Stimulated activated CD8-positive, alpha-beta memory T cell treated with anti-CD3 and anti-CD28 coated beads, Interleukin-12 subunit alpha, Interleukin-12 subunit beta, amount 100 ng/mL, for 1 hour (primary cell): ENCODE measurements around the gene ATP2A2.
"Not testable (repeated sequence)": the region's sequence is repeated elsewhere in the genome, so short reads cannot be mapped to it uniquely, and the experiment has no call there.

Source experiments
- DNase-seq: peaks from one replicate; pipeline ENCODE4 v3.0.0-alpha.2; 2020; ENCODE audit warnings: low read depth

The ATP2A2 gene

GRCh38 chr12:110369992-110370391 is 88.9 kb downstream of the ATP2A2 start:
- DNase-seq: no peak

GRCh38 chr12:110370732-110371231 is 89.7 kb downstream of the ATP2A2 start:
- DNase-seq: no peak

DNA sequence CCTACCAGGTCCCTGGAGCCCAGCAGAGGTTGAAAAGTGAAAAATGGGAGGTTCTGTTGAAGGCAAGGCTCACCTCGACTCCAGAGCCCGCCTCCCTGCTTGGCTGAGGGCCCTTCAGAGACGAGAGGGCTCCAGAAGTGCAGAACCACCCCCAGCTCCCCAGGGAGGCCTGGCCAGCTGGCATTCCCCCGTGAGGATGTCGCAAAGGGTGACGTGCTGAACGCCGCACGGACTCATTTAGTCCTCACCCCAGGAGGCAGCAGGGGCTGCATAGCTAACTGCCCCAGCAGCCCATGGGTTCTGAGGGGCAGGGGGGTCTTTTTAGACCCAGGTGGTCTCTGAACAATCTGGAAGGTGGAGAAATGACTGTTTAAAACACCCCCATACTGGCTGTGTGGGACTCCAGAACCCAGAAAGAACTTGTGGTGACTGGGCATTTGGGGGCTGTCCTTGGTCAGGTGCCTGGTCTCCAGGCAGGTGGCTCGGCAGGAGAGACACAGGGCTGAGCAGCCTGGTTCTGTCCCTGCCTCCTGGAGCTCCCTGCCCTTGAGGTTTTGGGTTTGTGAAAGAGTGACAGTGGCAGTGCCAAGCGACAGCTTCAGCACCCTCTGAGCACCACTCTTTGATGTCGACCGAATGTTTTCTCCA is 90.5 kb downstream of the ATP2A2 start:
- DNase-seq: no peak

DNA sequence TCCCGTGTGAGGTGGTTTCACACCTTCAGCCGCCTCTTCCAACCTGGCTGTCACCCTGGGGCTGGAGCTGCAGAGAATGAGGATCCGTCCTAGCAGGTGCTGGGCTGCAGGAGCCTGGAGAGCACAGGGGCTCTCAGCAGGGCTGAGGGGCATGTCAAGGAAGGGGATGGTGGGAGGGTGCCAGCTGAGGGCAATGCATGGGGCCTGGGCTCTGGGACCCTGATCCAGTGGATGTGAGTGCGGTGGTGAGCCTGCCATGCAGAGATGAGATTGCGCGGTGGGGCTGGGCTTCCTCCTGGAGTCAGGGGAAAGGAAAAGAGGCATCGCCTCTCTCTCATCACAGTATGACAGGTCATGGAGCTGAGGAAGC is 91.0 kb downstream of the ATP2A2 start:
- no peak for DNase-seq

GRCh38 chr12:110373025-110373424 is 92.0 kb downstream of the ATP2A2 start:
- DNase-seq: no peak

GRCh38 chr12:110373425-110373824 is 92.4 kb downstream of the ATP2A2 start:
- DNase-seq: no peak

GRCh38 chr12:110373962-110374611 is 93.0 kb downstream of the ATP2A2 start:
- DNase-seq: no peak

- DNase-seq: not testable (repeated sequence)
Observed at GRCh38 chr12:110378131-110378790, 97.2 kb downstream of the ATP2A2 start.

- no peak for DNase-seq
Observed at GRCh38 chr12:110379197-110379596, 98.2 kb downstream of the ATP2A2 start.

DNA sequence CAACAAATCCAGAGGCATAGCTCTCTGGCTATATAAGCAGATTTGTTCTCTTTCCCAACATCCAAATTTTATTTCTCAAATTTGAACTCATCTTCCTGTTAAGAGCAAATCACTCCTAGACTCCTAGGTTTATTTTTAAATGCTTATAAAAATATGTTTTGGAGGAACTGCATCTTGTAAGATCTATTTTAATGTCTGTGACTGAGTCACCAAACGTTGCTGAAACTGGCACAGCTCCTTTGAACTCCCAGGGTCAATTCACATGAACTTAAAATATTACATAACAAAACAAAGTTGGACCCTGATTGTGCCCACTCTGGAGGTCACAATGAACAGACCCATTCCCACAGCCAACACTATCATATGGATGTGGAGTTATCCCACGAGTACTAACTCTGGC is 98.6 kb downstream of the ATP2A2 start:
- no peak for DNase-seq

GRCh38 chr12:110382683-110383082 is 101.6 kb downstream of the ATP2A2 start:
- DNase-seq: no peak
